Tibial nerve (tissue), 4 donors: ENCODE measurements around the gene KCNN1.

Source experiments
- CTCF ChIP-seq, 5 experiments: fragments of 200-600 bp in 3 of 5; fragments of 450-650 bp in 2 of 5; sonication (generic) in 3 of 5; IDR thresholded peaks; one replicate each; pipeline ENCODE4 v1.5.1; 2016 to 2019; ENCODE audit warnings: antibody characterized with exemption in 5 of 5, mild to moderate bottlenecking in 3 of 5, moderate library complexity in 2 of 5
- EP300 ChIP-seq, 2 donors: sonication (generic); formaldehyde crosslinking; IDR thresholded peaks; one replicate each; pipeline ENCODE4 v1.6.1; 2017; ENCODE audit warnings: antibody characterized with exemption in 2 of 2, mild to moderate bottlenecking in 1 of 2
- POLR2A ChIP-seq, 2 donors: fragments of 450-650 bp; IDR thresholded peaks; one replicate each; pipeline ENCODE4 v1.6.1; 2017; ENCODE audit warnings: antibody characterized with exemption in 2 of 2, mild to moderate bottlenecking in 2 of 2, moderate library complexity in 2 of 2

DNA sequence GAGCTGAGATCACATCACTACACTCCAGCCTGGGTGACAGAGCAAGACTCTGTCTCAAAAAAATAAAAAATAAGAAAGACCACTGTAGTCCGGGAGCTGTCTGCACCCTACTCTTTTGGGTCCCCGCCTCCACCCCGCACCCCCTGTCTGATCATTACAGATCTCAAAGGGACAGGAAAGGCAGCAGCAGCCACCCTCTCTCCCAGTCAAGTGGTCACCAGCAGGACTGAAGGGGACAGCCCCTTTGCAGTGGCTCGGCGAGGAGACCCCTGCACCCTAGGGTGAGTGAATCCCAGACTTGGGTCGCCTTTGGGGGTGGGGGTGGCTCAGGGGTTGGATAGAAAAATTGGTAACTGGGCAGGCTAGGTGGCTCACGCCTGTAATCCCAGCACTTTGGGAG lies 12.5 kb upstream of the KCNN1 start:
- TF ChIP-seq POLR2A (IDR thresholded peaks at IDR 0.05) = no peak
- TF ChIP-seq CTCF (IDR thresholded peaks at IDR 0.05) = no peak
- TF ChIP-seq EP300 (IDR thresholded peaks at IDR 0.05) = no peak
